Measurements from ENCODE around the gene FBXO46. TPM values are rescaled to one million over a fixed set of nuclear protein-coding genes. Genes with fewer than 3 reads are reported as not detected.

FBXO46 gene
- total and polyA plus RNA-seq, 2 of the 13 experiments (the other 11 are each of a cell fraction or from before 2014, with no cell fraction given) = 6.2 to 6.4 TPM

GRCh38 chr19:45681391-45682015, 49.2 kb downstream of the FBXO46 start (continued):
- TF ChIP-seq SNAPC5 (CRISPR knock-in tag; IDR thresholded peaks at IDR 0.05; ENCODE audit: borderline replicate concordance) = no peak
- TF ChIP-seq SP1 (IDR thresholded peaks at IDR 0.05) = no peak
- TF ChIP-seq SP1 (CRISPR knock-in tag; IDR thresholded peaks at IDR 0.05) = no peak; the same call in 1 of the 2 replicates
- no peak; the same call in 1 of the 2 replicates for TF ChIP-seq KMT2A (CRISPR knock-in tag; IDR thresholded peaks at IDR 0.05)
- TF ChIP-seq ZSCAN5A (CRISPR knock-in tag; IDR thresholded peaks at IDR 0.05; ENCODE audit: borderline replicate concordance) = 0 out of 2 replicates have a peak, but pooled peaks have one; percentile 33
- TF ChIP-seq REPIN1 (CRISPR knock-in tag; IDR thresholded peaks at IDR 0.05; ENCODE audit: borderline replicate concordance, low read depth) = peak; percentile 77
- TF ChIP-seq FOXJ3 (CRISPR knock-in tag; IDR thresholded peaks at IDR 0.05; ENCODE audit: borderline replicate concordance) = no peak
- TF ChIP-seq RCOR2 (CRISPR knock-in tag; IDR thresholded peaks at IDR 0.05) = no peak
- TF ChIP-seq ZNF530 (CRISPR knock-in tag; IDR thresholded peaks at IDR 0.05; ENCODE audit: low read depth) = no peak
- TF ChIP-seq ZNF740 (CRISPR knock-in tag; IDR thresholded peaks at IDR 0.05) = no peak
- TF ChIP-seq ZNF430 (CRISPR knock-in tag; IDR thresholded peaks at IDR 0.05) = peak; percentile 66; the same call in 1 of the 2 replicates
- no peak; the same call in 1 of the 2 replicates for TF ChIP-seq ZMYM3 (CRISPR knock-in tag; IDR thresholded peaks at IDR 0.05)
- TF ChIP-seq ZEB1 (IDR thresholded peaks at IDR 0.05; ENCODE audit: insufficient replicate concordance, low read depth) = no peak
- no peak for TF ChIP-seq ZNF567 (CRISPR knock-in tag; IDR thresholded peaks at IDR 0.05; ENCODE audit: borderline replicate concordance)
- TF ChIP-seq SP2 (CRISPR knock-in tag; IDR thresholded peaks at IDR 0.05) = no peak
- TF ChIP-seq KLF6 (CRISPR knock-in tag; IDR thresholded peaks at IDR 0.05) = no peak
- no peak for TF ChIP-seq ZNF10 (CRISPR knock-in tag; IDR thresholded peaks at IDR 0.05; ENCODE audit: borderline replicate concordance, low read depth)
- TF ChIP-seq SETDB1 (CRISPR knock-in tag; IDR thresholded peaks at IDR 0.05; ENCODE audit: borderline replicate concordance) = no peak
- TF ChIP-seq TBX2 (CRISPR knock-in tag; IDR thresholded peaks at IDR 0.05; ENCODE audit: borderline replicate concordance) = peak; percentile 66; the same call in 1 of the 2 replicates
- TF ChIP-seq NFYB (CRISPR knock-in tag; IDR thresholded peaks at IDR 0.05) = no peak
- no peak for TF ChIP-seq ZNF775 (CRISPR knock-in tag; IDR thresholded peaks at IDR 0.05; ENCODE audit: borderline replicate concordance)
- TF ChIP-seq CTCF (CRISPR knock-in tag; IDR thresholded peaks at IDR 0.05) = peak; percentile 94
- 0 out of 2 replicates have a peak, but pooled peaks have one; percentile 41 for TF ChIP-seq RXRB (CRISPR knock-in tag; IDR thresholded peaks at IDR 0.05; ENCODE audit: borderline replicate concordance)
- TF ChIP-seq NKX3-1 (CRISPR knock-in tag; IDR thresholded peaks at IDR 0.05) = no peak
